Karpas-422 (cell line): ENCODE results near the gene PTPN14. TPM values are rescaled to one million over a fixed set of nuclear protein-coding genes. Genes with fewer than 3 reads are reported as not detected.
A peak's percentile ranks its signal among the peaks of the same experiment; 100 is the strongest.

ENCODE experiments used
- DNase-seq: peaks from one replicate; pipeline ENCODE4 v3.0.0-alpha.2; 2015
- H2AFZ ChIP-seq: fragments of 200-600 bp; sonication (generic); 2 replicates; pipeline ENCODE4 v1.6.1; 2014; ENCODE audit warnings: antibody characterized with exemption, low read length, mixed read lengths
- H3K27ac ChIP-seq: fragments of 200-600 bp; sonication (generic); 2 replicates; pipeline ENCODE4 v1.5.1; 2014; ENCODE audit warnings: mild to moderate bottlenecking, low read length, moderate library complexity
- H3K27me3 ChIP-seq: fragments of 200-600 bp; sonication (generic); 2 replicates; pipeline ENCODE4 v1.6.1; 2014; ENCODE audit warnings: low read length, mixed read lengths
- H3K36me3 ChIP-seq: fragments of 200-600 bp; sonication (generic); 2 replicates; pipeline ENCODE4 v1.6.1; 2014; ENCODE audit warnings: low read length, mixed read lengths; ENCODE audit not compliant: insufficient read depth
- H3K4me1 ChIP-seq: fragments of 200-600 bp; sonication (generic); 2 replicates; pipeline ENCODE4 v1.6.1; 2014; ENCODE audit warnings: mild to moderate bottlenecking, low read length, mixed read lengths
- H3K4me2 ChIP-seq: fragments of 200-600 bp; sonication (generic); 2 replicates; pipeline ENCODE4 v1.6.1; 2014; ENCODE audit warnings: low read length, low read depth, mild to moderate bottlenecking; ENCODE audit not compliant: poor library complexity, severe bottlenecking
- H3K4me3 ChIP-seq: fragments of 200-600 bp; sonication (generic); 2 replicates; pipeline ENCODE4 v1.5.1; 2014; ENCODE audit warnings: mild to moderate bottlenecking, antibody characterized with exemption, low read length, mixed read lengths
- H3K79me2 ChIP-seq: fragments of 200-600 bp; sonication (generic); 2 replicates; pipeline ENCODE4 v1.6.1; 2014; ENCODE audit warnings: mild to moderate bottlenecking, low read length, mixed read lengths
- H3K9ac ChIP-seq: fragments of 200-600 bp; sonication (generic); 2 replicates; pipeline ENCODE4 v1.6.0; 2014; ENCODE audit warnings: low read length
- H3K9me2 ChIP-seq: fragments of 200-600 bp; sonication (generic), shearing (Covaris generic); replicated peaks from 2 replicates; pipeline ENCODE4 v1.6.0; 2014; ENCODE audit warnings: mild to moderate bottlenecking, low read length, moderate library complexity; ENCODE audit not compliant: insufficient read depth
- H3K9me3 ChIP-seq: fragments of 300-700, 200-600 bp; sonication (generic); 2 replicates; pipeline ENCODE4 v1.6.1; 2014; ENCODE audit warnings: low read length, mixed read lengths
- H4K20me1 ChIP-seq: fragments of 200-600 bp; sonication (generic); 2 replicates; pipeline ENCODE4 v1.6.1; 2014; ENCODE audit warnings: mild to moderate bottlenecking, antibody characterized with exemption, low read length, low read depth; ENCODE audit not compliant: insufficient read depth
- total RNA-seq: library from RNA; depleted of rRNA; stranded (reverse); fragments of >200 nt; shearing (Covaris generic); gene quantifications from 2 replicates; pipeline ENCODE4 v1.2.3, GENCODE V29; 2014; ENCODE audit warnings: low replicate concordance

Gene PTPN14
- total RNA-seq, 1 experiment from 2014 or later = 0.56 TPM

GRCh38 chr1:214461305-214461704 is 90.1 kb downstream of the PTPN14 start:
- no peak overlapping the region for H3K27ac ChIP-seq
- no peaks in the 10 kb centered on the region for H3K27me3 ChIP-seq
- H3K4me1 ChIP-seq = peaks cover 29% of the 10 kb centered on the region
- H3K9me2 ChIP-seq = no peaks in the 10 kb centered on the region
- no peak overlapping the region for H2AFZ ChIP-seq
- no peaks in the 10 kb centered on the region for H3K9me3 ChIP-seq
- H3K36me3 ChIP-seq = no peaks in the 10 kb centered on the region
- no peak for DNase-seq
- H3K9ac ChIP-seq = no peak overlapping the region
- H3K4me3 ChIP-seq = no peak overlapping the region
- H3K4me2 ChIP-seq = no peak overlapping the region
- no peaks in the 10 kb centered on the region for H4K20me1 ChIP-seq
- H3K79me2 ChIP-seq = no peaks in the 10 kb centered on the region

DNA sequence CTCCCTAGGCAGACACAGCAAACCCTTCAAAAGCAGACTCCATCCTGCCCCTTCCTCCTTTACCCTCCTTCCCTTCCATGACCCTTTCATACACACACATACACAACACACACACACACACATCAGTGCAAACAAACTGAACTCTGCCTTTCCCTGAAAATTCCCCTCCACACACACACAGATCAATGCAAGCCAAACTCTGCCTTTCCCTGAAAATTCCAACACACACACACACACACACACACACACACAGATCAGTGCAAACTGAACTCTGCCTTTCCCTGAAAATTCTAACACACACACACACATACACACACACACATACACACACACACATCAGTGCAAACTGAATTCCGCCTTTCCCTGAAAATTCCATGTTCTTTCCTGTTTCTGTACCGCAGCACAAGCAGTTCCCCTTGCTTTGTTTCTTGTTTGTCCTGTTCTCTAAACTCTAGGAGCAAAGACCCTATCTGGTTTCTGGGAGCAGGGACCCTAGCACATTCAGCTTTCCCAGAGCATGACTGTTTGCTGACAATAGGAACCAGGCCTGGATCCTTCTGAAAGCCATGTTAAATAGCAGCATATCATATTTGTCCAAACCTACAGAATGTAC is 91.0 kb downstream of the PTPN14 start:
- Histone ChIP-seq H4K20me1 (no peaks in the 10 kb centered on the region), H3K9me3 (no peaks in the 10 kb centered on the region), H3K79me2 (no peaks in the 10 kb centered on the region), H2AFZ (no peak overlapping the region), H3K9ac (no peak overlapping the region), H3K36me3 (no peaks in the 10 kb centered on the region), H3K4me2 (no peak overlapping the region), H3K27me3 (no peaks in the 10 kb centered on the region), H3K9me2 (no peaks in the 10 kb centered on the region), H3K4me1 (peaks cover 34% of the 10 kb centered on the region), H3K4me3 (no peak overlapping the region), H3K27ac (no peak overlapping the region)
- DNase-seq = no peak

GRCh38 chr1:214459895-214460294 is 91.5 kb downstream of the PTPN14 start:
- Histone ChIP-seq H3K4me2 (no peak overlapping the region), H4K20me1 (no peaks in the 10 kb centered on the region), H3K27me3 (no peaks in the 10 kb centered on the region), H2AFZ (peak overlapping the region; percentile 30; the same call in 1 of the 2 replicates), H3K4me3 (no peak overlapping the region), H3K9me3 (no peaks in the 10 kb centered on the region), H3K36me3 (no peaks in the 10 kb centered on the region), H3K27ac (no peak overlapping the region), H3K9ac (no peak overlapping the region), H3K79me2 (no peaks in the 10 kb centered on the region), H3K4me1 (peaks cover 39% of the 10 kb centered on the region), H3K9me2 (no peaks in the 10 kb centered on the region)
- no peak for DNase-seq

DNA sequence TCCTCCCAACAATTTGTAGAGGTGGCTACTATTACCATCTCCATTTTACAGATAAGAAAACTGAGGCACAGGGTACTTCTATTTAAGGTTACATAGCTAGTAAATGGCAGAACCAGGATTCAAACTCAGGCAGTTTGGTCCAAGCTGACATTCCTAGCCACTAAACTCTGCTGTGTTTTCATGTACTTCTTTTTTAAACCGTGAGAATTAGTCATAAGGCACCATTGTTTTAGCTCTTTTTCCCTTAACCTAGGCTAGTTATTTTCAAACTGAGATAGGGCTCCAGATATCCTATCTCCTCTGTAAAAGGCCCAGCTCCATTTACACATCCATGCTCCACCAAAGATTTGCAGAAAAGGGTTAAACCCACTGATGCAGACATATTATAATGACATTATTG is 92.9 kb downstream of the PTPN14 start:
- Histone ChIP-seq H3K36me3 (no peaks in the 10 kb centered on the region), H3K4me3 (no peak overlapping the region), H4K20me1 (no peaks in the 10 kb centered on the region), H3K9ac (no peak overlapping the region), H3K4me1 (peaks cover 53% of the 10 kb centered on the region), H3K9me2 (no peaks in the 10 kb centered on the region), H3K27ac (no peak overlapping the region), H2AFZ (peak overlapping the region; percentile 22; the same call in 1 of the 2 replicates), H3K4me2 (no peak overlapping the region), H3K9me3 (no peaks in the 10 kb centered on the region), H3K27me3 (no peaks in the 10 kb centered on the region), H3K79me2 (no peaks in the 10 kb centered on the region)
- no peak for DNase-seq

GRCh38 chr1:214455971-214456867 is 95.2 kb downstream of the PTPN14 start:
- Histone ChIP-seq H3K9ac (peak overlapping the region; percentile 71), H3K9me2 (no peaks in the 10 kb centered on the region), H3K4me2 (peak overlapping the region; percentile 73), H3K9me3 (no peaks in the 10 kb centered on the region), H3K36me3 (no peaks in the 10 kb centered on the region), H2AFZ (peak overlapping the region; percentile 15; the same call in 1 of the 2 replicates), H3K79me2 (no peaks in the 10 kb centered on the region), H3K27ac (peak overlapping the region; percentile 98), H4K20me1 (no peaks in the 10 kb centered on the region), H3K27me3 (no peaks in the 10 kb centered on the region), H3K4me1 (peaks cover 66% of the 10 kb centered on the region), H3K4me3 (peak overlapping the region; percentile 33)
- DNase-seq = peak; percentile 70

GRCh38 chr1:214455479-214455878 is 95.9 kb downstream of the PTPN14 start:
- Histone ChIP-seq H3K9me3 (no peaks in the 10 kb centered on the region), H3K27ac (peak overlapping the region; percentile 98), H3K27me3 (no peaks in the 10 kb centered on the region), H4K20me1 (no peaks in the 10 kb centered on the region), H3K36me3 (no peaks in the 10 kb centered on the region), H3K4me1 (peaks cover 72% of the 10 kb centered on the region), H3K4me3 (no peak overlapping the region), H3K79me2 (no peaks in the 10 kb centered on the region), H3K9ac (peak overlapping the region; percentile 71), H3K9me2 (no peaks in the 10 kb centered on the region), H3K4me2 (peak overlapping the region; percentile 73), H2AFZ (peak overlapping the region; percentile 15; the same call in 1 of the 2 replicates)
- DNase-seq = peak; percentile 63

GRCh38 chr1:214454569-214455396 is 96.6 kb downstream of the PTPN14 start:
- H3K4me3 ChIP-seq = peak overlapping the region; percentile 51
- no peaks in the 10 kb centered on the region for H3K27me3 ChIP-seq
- no peaks in the 10 kb centered on the region for H3K9me2 ChIP-seq
- H3K9ac ChIP-seq = peak overlapping the region; percentile 71
- peak overlapping the region; percentile 73 for H3K4me2 ChIP-seq
- peaks cover 73% of the 10 kb centered on the region for H3K4me1 ChIP-seq
- no peaks in the 10 kb centered on the region for H3K9me3 ChIP-seq
- no peaks in the 10 kb centered on the region for H3K79me2 ChIP-seq
- peak overlapping the region; percentile 15; the same call in 1 of the 2 replicates for H2AFZ ChIP-seq
- H3K27ac ChIP-seq = peak overlapping the region; percentile 98
- H4K20me1 ChIP-seq = no peaks in the 10 kb centered on the region
- H3K36me3 ChIP-seq = no peaks in the 10 kb centered on the region
- peak; percentile 76 for DNase-seq
